Trophoblast cell (in vitro differentiated cells and primary cell): Measurements from ENCODE around the gene RNASEH2B.

Experiments used
- DNase-seq, 2 donors: peaks; one replicate each; pipeline ENCODE4 v3.0.0-alpha.2; 2016
- H2AFZ ChIP-seq: 2 replicates; pipeline ENCODE4 v1.6.1; 2013; ENCODE audit warnings: low read length, moderate library complexity, mild to moderate bottlenecking; ENCODE audit not compliant: insufficient read depth, poor library complexity
- H2AK5ac ChIP-seq: 2 replicates; pipeline ENCODE4 v1.6.1; 2013; ENCODE audit warnings: mild to moderate bottlenecking, low read length
- H2BK120ac ChIP-seq: 2 replicates; pipeline ENCODE4 v1.6.1; 2013; ENCODE audit warnings: low read length, mild to moderate bottlenecking, moderate library complexity; ENCODE audit not compliant: insufficient read depth, poor library complexity
- H2BK12ac ChIP-seq: 2 replicates; pipeline ENCODE4 v1.6.1; 2013; ENCODE audit warnings: mild to moderate bottlenecking, low read length, moderate library complexity
- H2BK5ac ChIP-seq: 2 replicates; pipeline ENCODE4 v1.6.1; 2013; ENCODE audit warnings: low read length, low read depth, moderate library complexity, mild to moderate bottlenecking; ENCODE audit not compliant: poor library complexity
- H3K14ac ChIP-seq: 2 replicates; pipeline ENCODE4 v1.6.1; 2013; ENCODE audit warnings: mild to moderate bottlenecking, low read length
- H3K18ac ChIP-seq: 2 replicates; pipeline ENCODE4 v1.6.1; 2013; ENCODE audit warnings: mild to moderate bottlenecking, low read length
- H3K23ac ChIP-seq: 2 replicates; pipeline ENCODE4 v1.6.1; 2013; ENCODE audit warnings: low read length
- H3K27ac ChIP-seq: 2 replicates; pipeline ENCODE4 v1.5.1; 2013; ENCODE audit warnings: low read depth, mild to moderate bottlenecking, inconsistent platforms, low read length, moderate library complexity
- H3K27me3 ChIP-seq: 2 replicates; pipeline ENCODE4 v1.6.1; 2013; ENCODE audit warnings: inconsistent platforms, mild to moderate bottlenecking, low read length, moderate library complexity; ENCODE audit not compliant: insufficient read depth
- H3K36me3 ChIP-seq, 2 experiments: 1 replicate in 1 of 2; 2 replicates in 1 of 2; pipeline ENCODE4 v1.6.1; 2013; ENCODE audit warnings: low read length in 2 of 2, mild to moderate bottlenecking in 2 of 2, moderate library complexity in 1 of 2; ENCODE audit not compliant: insufficient read depth in 2 of 2, control insufficient read depth in 1 of 2
- H3K4ac ChIP-seq: 2 replicates; pipeline ENCODE4 v1.6.1; 2013; ENCODE audit warnings: low read depth, mild to moderate bottlenecking, low read length, moderate library complexity
- H3K4me1 ChIP-seq, 2 experiments: 1 replicate in 1 of 2; 2 replicates in 1 of 2; pipeline ENCODE4 v1.6.1; 2013; ENCODE audit warnings: low read length in 2 of 2, mild to moderate bottlenecking in 2 of 2, moderate library complexity in 1 of 2; ENCODE audit not compliant: insufficient read depth in 2 of 2, control insufficient read depth in 1 of 2
- H3K4me2 ChIP-seq: 2 replicates; pipeline ENCODE4 v1.6.1; 2013; ENCODE audit warnings: inconsistent platforms, mild to moderate bottlenecking, low read length, moderate library complexity
- H3K4me3 ChIP-seq: 2 replicates; pipeline ENCODE4 v1.5.1; 2013; ENCODE audit warnings: mild to moderate bottlenecking, low read depth, low read length, inconsistent platforms
- H3K79me1 ChIP-seq: one replicate; pipeline ENCODE4 v1.6.1; 2013; ENCODE audit warnings: low read length
- H3K79me2 ChIP-seq: 2 replicates; pipeline ENCODE4 v1.6.1; 2013; ENCODE audit warnings: low read length, mild to moderate bottlenecking; ENCODE audit not compliant: control insufficient read depth, insufficient read depth, poor library complexity
- H3K9ac ChIP-seq: 2 replicates; pipeline ENCODE4 v1.6.1; 2013; ENCODE audit warnings: mild to moderate bottlenecking, low read length
- H3K9me3 ChIP-seq: 2 replicates; pipeline ENCODE4 v1.6.1; 2013; ENCODE audit warnings: low read depth, mild to moderate bottlenecking, control low read depth, inconsistent platforms, low read length; ENCODE audit not compliant: insufficient read depth
- H4K12ac ChIP-seq: 2 replicates; pipeline ENCODE4 v1.6.1; 2013; ENCODE audit warnings: low read depth, mild to moderate bottlenecking, low read length, moderate library complexity
- H4K8ac ChIP-seq: 2 replicates; pipeline ENCODE4 v1.6.1; 2013; ENCODE audit warnings: low read depth, mild to moderate bottlenecking, low read length, moderate library complexity
- H4K91ac ChIP-seq: one replicate; pipeline ENCODE4 v1.6.1; 2013; ENCODE audit warnings: low read depth, mild to moderate bottlenecking, low read length, moderate library complexity
- WGBS: extraction: QIAGEN DNeasy Blood & Tissue Kit; methylation state at CpG from one replicate; pipeline ENCODE4 v1.1.7; 2013; ENCODE audit warnings: missing lambda C conversion rate; ENCODE audit not compliant: insufficient read length, insufficient coverage; ENCODE audit errors: extremely low coverage; 5-methylcytosine and 5-hydroxymethylcytosine counted together

Gene RNASEH2B

GRCh38 chr13:50995854-50996253 is 86.3 kb downstream of the RNASEH2B start:
- Histone ChIP-seq H4K12ac (no peak overlapping the region), H4K8ac (no peak overlapping the region), H3K23ac (no peak overlapping the region), H3K9ac (no peak overlapping the region), H3K27ac (no peak overlapping the region), H3K14ac (no peak overlapping the region), H3K18ac (no peak overlapping the region), H3K4ac (no peak overlapping the region), H2BK5ac (no peak overlapping the region), H4K91ac (no peak overlapping the region), H2BK120ac (no peak overlapping the region), H3K4me2 (no peak overlapping the region), H3K79me2 (no peaks in the 10 kb centered on the region), H3K9me3 (no peaks in the 10 kb centered on the region), H3K4me1 (peaks cover 6 to 9% of the 10 kb centered on the region in 2 experiments), H2AFZ (no peak overlapping the region), H3K4me3 (no peak overlapping the region), H3K27me3 (no peaks in the 10 kb centered on the region), H2AK5ac (no peak overlapping the region), H2BK12ac (no peak overlapping the region), H3K36me3 (no peaks in the 10 kb centered on the region), H3K79me1 (no peaks in the 10 kb centered on the region)
- DNase-seq: no peak
- WGBS: no CpG with 5 or more reads among the region's 4 CpGs

GRCh38 chr13:50998326-50998725 is 88.7 kb downstream of the RNASEH2B start:
- no peaks in the 10 kb centered on the region for H3K79me2 ChIP-seq
- peaks cover 4 to 9% of the 10 kb centered on the region in 2 experiments for H3K4me1 ChIP-seq
- H3K14ac ChIP-seq: no peak overlapping the region
- H3K4me2 ChIP-seq: no peak overlapping the region
- H3K27ac ChIP-seq: no peak overlapping the region
- no CpG with 5 or more reads among the region's 3 CpGs for WGBS
- no peak overlapping the region for H4K91ac ChIP-seq
- no peak overlapping the region for H3K18ac ChIP-seq
- H3K9me3 ChIP-seq: no peaks in the 10 kb centered on the region
- H3K27me3 ChIP-seq: no peaks in the 10 kb centered on the region
- H3K4ac ChIP-seq: no peak overlapping the region
- no peak overlapping the region for H2AFZ ChIP-seq
- H3K36me3 ChIP-seq: no peaks in the 10 kb centered on the region
- no peak overlapping the region for H4K8ac ChIP-seq
- H3K4me3 ChIP-seq: no peak overlapping the region
- no peak overlapping the region for H4K12ac ChIP-seq
- no peaks in the 10 kb centered on the region for H3K79me1 ChIP-seq
- H2AK5ac ChIP-seq: no peak overlapping the region
- no peak for DNase-seq
- H2BK12ac ChIP-seq: no peak overlapping the region
- no peak overlapping the region for H2BK5ac ChIP-seq
- no peak overlapping the region for H3K9ac ChIP-seq
- H3K23ac ChIP-seq: no peak overlapping the region
- H2BK120ac ChIP-seq: no peak overlapping the region

- Histone ChIP-seq H3K4me1 (peaks cover 2 to 11% of the 10 kb centered on the region in 2 experiments), H4K8ac (no peak overlapping the region), H3K18ac (no peak overlapping the region), H4K12ac (no peak overlapping the region), H3K23ac (no peak overlapping the region), H3K27me3 (no peaks in the 10 kb centered on the region), H2BK12ac (no peak overlapping the region), H3K9me3 (no peaks in the 10 kb centered on the region), H2AFZ (no peak overlapping the region), H2BK5ac (no peak overlapping the region), H3K27ac (peak overlapping the region; percentile 8), H3K14ac (no peak overlapping the region), H3K4me2 (no peak overlapping the region), H3K79me2 (no peaks in the 10 kb centered on the region), H3K9ac (no peak overlapping the region), H4K91ac (no peak overlapping the region), H3K79me1 (no peaks in the 10 kb centered on the region), H3K4me3 (no peak overlapping the region), H2AK5ac (no peak overlapping the region), H2BK120ac (no peak overlapping the region), H3K4ac (no peak overlapping the region), H3K36me3 (no peaks in the 10 kb centered on the region)
- no peak for DNase-seq
- WGBS: no CpG with 5 or more reads among the region's 7 CpGs
Observed at GRCh38 chr13:50999641-51000040, 90.0 kb downstream of the RNASEH2B start.

- Histone ChIP-seq H4K8ac (no peak overlapping the region), H2BK12ac (no peak overlapping the region), H3K18ac (no peak overlapping the region), H4K91ac (no peak overlapping the region), H3K23ac (no peak overlapping the region), H2BK5ac (no peak overlapping the region), H3K4me2 (no peak overlapping the region), H3K4me3 (no peak overlapping the region), H3K27me3 (no peaks in the 10 kb centered on the region), H3K27ac (no peak overlapping the region), H3K79me2 (no peaks in the 10 kb centered on the region), H3K36me3 (no peaks in the 10 kb centered on the region), H3K4me1 (peaks cover 2 to 11% of the 10 kb centered on the region in 2 experiments), H3K14ac (no peak overlapping the region), H3K79me1 (no peaks in the 10 kb centered on the region), H2AK5ac (no peak overlapping the region), H2BK120ac (no peak overlapping the region), H4K12ac (no peak overlapping the region), H3K4ac (no peak overlapping the region), H2AFZ (no peak overlapping the region), H3K9me3 (no peaks in the 10 kb centered on the region), H3K9ac (no peak overlapping the region)
- no peak for DNase-seq
- no CpG with 5 or more reads among the region's 5 CpGs for WGBS
Observed at GRCh38 chr13:51000061-51000460, 90.5 kb downstream of the RNASEH2B start.
